ENCODE data around the gene TNFRSF19.

- TF ChIP-seq CTCF (IDR thresholded peaks at IDR 0.05; ENCODE audit: low read length) = no peak
- TF ChIP-seq EZH2 (optimal IDR thresholded peaks at IDR 0.05; ENCODE audit: low read depth, low read length) = no peak
Measured at GRCh38 chr13:23688336-23688735, 118.1 kb downstream of the TNFRSF19 start.

All from MM.1S (cell line).